ENCODE measurements around the gene PIP.

DNA sequence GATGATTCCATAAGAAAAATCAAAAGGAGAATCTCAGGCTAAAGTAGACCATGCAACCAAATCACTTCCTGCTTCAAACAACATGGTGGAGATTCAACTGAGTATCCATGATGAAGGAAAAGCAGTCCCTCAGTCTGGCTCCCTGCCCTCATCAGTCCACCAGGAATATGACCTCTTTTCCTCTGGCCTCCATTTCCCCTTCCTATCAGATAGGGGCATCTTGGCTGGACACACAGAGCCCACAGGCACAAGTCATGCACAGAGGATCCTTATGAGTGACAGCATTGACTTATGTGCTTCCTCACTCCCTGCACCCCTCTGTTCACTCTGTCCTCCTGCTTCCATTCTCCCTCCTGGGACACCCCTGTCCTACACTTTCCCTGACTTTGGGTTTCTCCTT is 16.8 kb downstream of the PIP start:
- TF ChIP-seq, protein P1, sequence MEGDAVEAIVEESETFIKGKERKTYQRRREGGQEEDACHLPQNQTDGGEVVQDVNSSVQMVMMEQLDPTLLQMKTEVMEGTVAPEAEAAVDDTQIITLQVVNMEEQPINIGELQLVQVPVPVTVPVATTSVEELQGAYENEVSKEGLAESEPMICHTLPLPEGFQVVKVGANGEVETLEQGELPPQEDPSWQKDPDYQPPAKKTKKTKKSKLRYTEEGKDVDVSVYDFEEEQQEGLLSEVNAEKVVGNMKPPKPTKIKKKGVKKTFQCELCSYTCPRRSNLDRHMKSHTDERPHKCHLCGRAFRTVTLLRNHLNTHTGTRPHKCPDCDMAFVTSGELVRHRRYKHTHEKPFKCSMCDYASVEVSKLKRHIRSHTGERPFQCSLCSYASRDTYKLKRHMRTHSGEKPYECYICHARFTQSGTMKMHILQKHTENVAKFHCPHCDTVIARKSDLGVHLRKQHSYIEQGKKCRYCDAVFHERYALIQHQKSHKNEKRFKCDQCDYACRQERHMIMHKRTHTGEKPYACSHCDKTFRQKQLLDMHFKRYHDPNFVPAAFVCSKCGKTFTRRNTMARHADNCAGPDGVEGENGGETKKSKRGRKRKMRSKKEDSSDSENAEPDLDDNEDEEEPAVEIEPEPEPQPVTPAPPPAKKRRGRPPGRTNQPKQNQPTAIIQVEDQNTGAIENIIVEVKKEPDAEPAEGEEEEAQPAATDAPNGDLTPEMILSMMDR (IDR thresholded peaks at IDR 0.05; ENCODE audit: low read depth, low read length), result no peak
- TF ChIP-seq EZH2phosphoT487 (IDR thresholded peaks at IDR 0.05; ENCODE audit: low read depth), result no peak
